K562 treated with DMSO at 1 percent for 24 hours (cell line): Measurements from ENCODE around the gene PSMC4. TPM values are rescaled to one million over a fixed set of nuclear protein-coding genes. Genes with fewer than 3 reads are reported as not detected.

Source experiments
- total RNA-seq: library from RNA; unstranded; fragments of 300-600 nt; gene quantifications from 2 replicates; pipeline ENCODE4 v1.2.3, GENCODE V29; 2022; ENCODE audit warnings: low read depth; ENCODE audit not compliant: insufficient read depth

PSMC4 gene
- 188 and 192 TPM in 2 replicates for total RNA-seq

DNA sequence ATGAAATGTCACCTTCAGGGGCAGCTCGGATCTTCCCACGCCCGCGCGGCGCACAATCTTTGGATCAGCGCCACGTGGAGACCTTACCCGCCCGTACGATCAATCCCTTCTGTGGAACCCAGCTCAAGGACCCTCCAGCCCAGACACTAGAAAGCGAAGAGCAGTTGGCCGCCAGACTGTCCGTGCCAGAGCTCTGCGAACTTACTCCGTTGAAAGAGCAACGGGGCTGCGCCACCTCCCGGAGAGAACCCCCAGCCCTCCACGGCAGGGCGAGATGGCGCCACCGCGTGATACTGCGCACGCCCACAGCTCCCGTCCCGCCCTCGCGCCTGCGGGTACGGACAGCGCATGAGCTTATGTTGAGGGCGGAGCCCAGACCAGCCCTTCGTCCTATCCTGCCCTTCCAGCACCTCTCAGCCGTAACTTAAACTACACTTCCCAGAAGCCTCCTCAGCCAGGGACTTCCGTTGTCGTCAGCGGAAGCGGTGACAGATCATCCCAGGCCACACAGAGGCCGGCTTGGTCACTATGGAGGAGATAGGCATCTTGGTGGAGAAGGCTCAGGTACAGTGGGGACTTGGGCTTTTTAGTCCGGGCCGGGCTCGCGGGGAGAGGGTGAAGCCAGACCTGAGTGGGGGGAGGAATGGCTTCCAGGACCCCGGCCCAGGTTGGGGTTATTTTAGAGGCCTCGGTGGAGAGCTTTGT is at the start of gene PSMC4:
PSMC4 (plus strand) TSS at position 491 of the 705 bp plus-strand sequence; CDS start at position 529, 38 bp downstream.

DNA sequence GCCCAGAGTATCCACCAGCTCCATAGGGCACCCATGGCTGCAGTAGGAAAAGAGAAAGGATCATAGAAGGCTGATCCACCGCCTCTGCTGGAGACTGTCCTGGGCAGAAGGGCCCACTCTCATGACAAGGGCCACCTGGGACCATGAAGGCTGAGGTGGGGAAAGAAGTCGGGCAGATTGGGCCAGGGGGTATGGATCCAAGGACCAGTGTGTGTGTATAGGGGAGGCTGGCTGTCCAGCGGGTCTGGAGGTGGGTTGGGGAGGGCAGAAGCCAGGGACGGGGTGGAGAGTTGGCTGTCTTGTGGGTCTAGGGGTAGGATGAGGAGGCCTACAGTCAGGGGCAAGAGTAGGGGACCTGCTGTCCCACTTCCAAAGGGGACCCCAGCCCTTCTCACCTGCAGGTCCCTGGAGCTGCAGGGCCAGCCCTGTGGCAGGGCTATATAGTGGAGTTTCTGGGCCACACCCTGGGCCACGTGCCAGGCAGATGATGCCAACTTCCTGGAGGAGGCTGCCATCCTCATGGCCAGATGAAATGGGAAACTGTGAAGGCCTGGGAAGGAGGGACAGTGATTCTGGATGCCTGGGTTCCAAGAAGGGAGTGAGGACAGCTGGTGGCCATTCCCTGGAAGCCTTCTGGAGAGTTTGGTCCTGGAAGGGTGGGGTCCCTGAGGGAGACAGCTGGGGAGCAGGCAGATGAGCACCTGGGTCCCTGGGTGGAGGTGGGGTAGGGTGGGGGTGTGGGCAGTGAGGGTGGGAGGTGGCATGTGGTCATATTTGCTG is 36.2 kb upstream of the PSMC4 start, which contains the start of gene FCGBP:
FCGBP (minus strand) TSS at position 51 of the 780 bp plus-strand sequence.

DNA sequence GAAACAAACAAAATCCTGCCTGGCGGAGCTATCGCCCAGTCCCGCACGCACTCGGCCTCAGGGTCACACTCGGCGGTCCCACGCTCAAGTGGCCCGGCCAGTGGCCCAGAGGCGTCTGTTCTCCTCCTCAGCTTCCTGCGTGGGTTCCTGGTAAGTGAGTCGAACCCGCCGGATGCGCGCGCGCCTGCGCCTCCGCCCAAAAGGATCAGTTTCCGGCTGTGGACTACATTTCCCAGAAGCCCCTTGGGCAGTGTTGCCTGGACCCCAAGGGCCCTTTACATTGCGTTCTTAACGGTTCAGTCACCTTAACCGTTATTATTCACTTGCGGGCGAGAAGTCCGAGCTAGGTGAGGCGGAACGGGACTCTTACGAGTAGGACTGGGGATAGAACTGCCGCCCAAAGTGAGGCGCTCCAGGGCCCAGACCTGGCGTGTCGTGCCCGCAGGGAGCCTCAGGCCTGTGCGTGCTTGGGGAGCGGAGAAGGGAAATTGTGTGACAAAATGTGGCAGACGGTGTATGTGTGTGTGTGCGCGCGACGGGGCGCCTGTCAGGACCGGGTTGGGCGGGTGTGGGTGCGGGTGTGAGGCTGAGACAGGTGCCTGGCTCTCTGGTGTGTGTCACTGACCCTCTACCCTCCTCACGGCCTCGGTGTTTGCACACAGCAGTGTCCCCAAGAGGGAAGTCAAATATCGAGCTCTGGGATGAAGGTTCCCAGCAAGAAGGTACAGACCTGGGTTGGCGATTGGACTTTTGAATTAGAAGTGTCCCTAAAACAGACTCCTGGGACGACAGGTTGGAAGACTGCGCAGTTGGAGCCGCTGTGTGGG is 26.1 kb downstream of the PSMC4 start, which contains the start of gene ZNF546:
ZNF546 (plus strand) TSS at position 250 of the 827 bp plus-strand sequence. CDS start 1,267 bp downstream, outside the sequence.

Other genes with a start within 250 kb of the PSMC4 start
- not detected in 2 replicates for gene CLC, start 233.1 kb upstream of the PSMC4 start, total RNA-seq
- not detected in 2 replicates for gene LEUTX, start 192.3 kb upstream of the PSMC4 start, total RNA-seq
- 15.8 and 18.5 TPM in 2 replicates for gene DYRK1B, start 137.0 kb upstream of the PSMC4 start, total RNA-seq
- 417 and 421 TPM in 2 replicates for gene FBL, start 124.8 kb upstream of the PSMC4 start, total RNA-seq
- 0.61 and 0.73 TPM in 2 replicates for gene FCGBP, start 36.5 kb upstream of the PSMC4 start, total RNA-seq
- 1.0 and 1.5 TPM in 2 replicates for gene ZNF546, start 25.9 kb downstream of the PSMC4 start, total RNA-seq
- gene ZNF780B, start 85.1 kb downstream of the PSMC4 start, total RNA-seq, result 2.0 and 6.8 TPM in 2 replicates
- 19.8 and 27.7 TPM in 2 replicates for gene ZNF780A, start 119.8 kb downstream of the PSMC4 start, total RNA-seq
- gene MAP3K10, start 220.3 kb downstream of the PSMC4 start, total RNA-seq, result 18.3 and 20.6 TPM in 2 replicates
- gene TTC9B, start 247.2 kb downstream of the PSMC4 start, total RNA-seq, result not detected in 2 replicates